Naive thymus-derived CD4-positive, alpha-beta T cell (primary cell): ENCODE results near the gene SLC12A3. TPM values are rescaled to one million over a fixed set of nuclear protein-coding genes. Genes with fewer than 3 reads are reported as not detected.

Experiments used
- ATAC-seq: fragments of 150-1000 bp; cut with Tn5 transposase; 2 replicates; pipeline ENCODE4 v1.10.0; 2021; ENCODE audit warnings: mild to moderate bottlenecking, moderate library complexity
- CTCF ChIA-PET: fragments of 350-600 bp; sonication (Branson Sonifier 250); formaldehyde crosslinking; loops from one replicate; lab custom pipeline; 2021; ENCODE audit warnings: antibody characterized with exemption; lab: Charles Lee
- POLR2A ChIA-PET: fragments of 350-600 bp; sonication (Branson Sonifier 250); formaldehyde crosslinking; loops from one replicate; lab custom pipeline; 2021; ENCODE audit warnings: antibody characterized with exemption, inconsistent platforms; lab: Charles Lee
- DNase-seq, 9 donors: peaks; one replicate each; pipeline versions ENCODE4 v3.0.0 to v3.0.0-alpha.2; 2020 to 2022; ENCODE audit warnings: mixed read lengths in 1 of 9
- H3K27ac ChIP-seq: one replicate; pipeline ENCODE4 v1.7.0; 2013; ENCODE audit warnings: mild to moderate bottlenecking, low read depth, low read length, moderate library complexity
- H3K27me3 ChIP-seq, 2 donors: one replicate each; pipeline ENCODE4 v1.7.0; 2013; ENCODE audit warnings: low read length in 2 of 2, mild to moderate bottlenecking in 2 of 2, moderate library complexity in 2 of 2; ENCODE audit not compliant: control insufficient read depth in 2 of 2, insufficient read depth in 2 of 2
- H3K36me3 ChIP-seq, 3 experiments: 1 replicate in 2 of 3; 2 replicates in 1 of 3; pipeline ENCODE4 v1.7.0; 2013; ENCODE audit warnings: low read length in 3 of 3, mild to moderate bottlenecking in 3 of 3, moderate library complexity in 1 of 3; ENCODE audit not compliant: insufficient read depth in 3 of 3, control insufficient read depth in 2 of 3
- H3K4me1 ChIP-seq, 2 donors: one replicate each; pipeline ENCODE4 v1.7.0; 2013; ENCODE audit warnings: low read length in 2 of 2, mild to moderate bottlenecking in 2 of 2, moderate library complexity in 1 of 2; ENCODE audit not compliant: control insufficient read depth in 2 of 2, insufficient read depth in 2 of 2
- H3K4me3 ChIP-seq: 2 replicates; pipeline ENCODE4 v1.7.0; 2013; ENCODE audit warnings: mild to moderate bottlenecking, low read length
- H3K9me3 ChIP-seq, 3 experiments: 1 replicate in 2 of 3; 2 replicates in 1 of 3; pipeline ENCODE4 v1.7.0; 2013; ENCODE audit warnings: low read length in 3 of 3; ENCODE audit not compliant: control insufficient read depth in 2 of 3
- H3K27ac Mint-ChIP-seq, 9 donors: one replicate each; pipeline ENCODE4 v1.8.0; 2020 to 2022; ENCODE audit warnings: mixed read lengths in 9 of 9, mild to moderate bottlenecking in 8 of 9, moderate library complexity in 5 of 9, inconsistent platforms in 2 of 9
- H3K27me3 Mint-ChIP-seq, 5 donors: one replicate each; pipeline ENCODE4 v1.8.0; 2021 to 2022; ENCODE audit warnings: mixed read lengths in 5 of 5, mild to moderate bottlenecking in 1 of 5
- H3K36me3 Mint-ChIP-seq, 5 donors: one replicate each; pipeline ENCODE4 v1.8.0; 2020 to 2022; ENCODE audit warnings: mixed read lengths in 5 of 5, mild to moderate bottlenecking in 3 of 5, inconsistent platforms in 1 of 5
- H3K4me1 Mint-ChIP-seq, 7 donors: one replicate each; pipeline ENCODE4 v1.8.0; 2020 to 2022; ENCODE audit warnings: mixed read lengths in 7 of 7, mild to moderate bottlenecking in 3 of 7, inconsistent platforms in 1 of 7
- H3K4me3 Mint-ChIP-seq, 10 donors: one replicate each; pipeline ENCODE4 v1.8.0; 2020 to 2022; ENCODE audit warnings: mild to moderate bottlenecking in 10 of 10, mixed read lengths in 10 of 10, moderate library complexity in 6 of 10, inconsistent platforms in 2 of 10
- H3K9me3 Mint-ChIP-seq, 11 donors: one replicate each; pipeline ENCODE4 v1.8.0; 2020 to 2022; ENCODE audit warnings: mixed read lengths in 11 of 11, mild to moderate bottlenecking in 4 of 11, inconsistent platforms in 1 of 11, moderate library complexity in 1 of 11
- intact Hi-C, 2 donors: fragments of 100-400 bp; cut with micrococcal nuclease; formaldehyde crosslinking; loops; one replicate each; pipeline ENCODE4 v1.15.1; 2023
- polyA plus RNA-seq, 2 donors: library from polyadenylated mRNA; unstranded; fragments of 300-500 nt; fragmentation: Illumina TruSeq; gene quantifications; one replicate each; pipeline ENCODE4 v1.2.3, GENCODE V29; 2021
- total RNA-seq, 6 experiments: library from RNA in 5 of 6; stranded (reverse) in 5 of 6; gene quantifications; 1 replicate in 5 of 6; 2 replicates in 1 of 6; pipeline ENCODE4 v1.2.3 and lab custom pipeline; 2021 to 2026

The SLC12A3 gene
- total and polyA plus RNA-seq, 7 experiments from 2014 or later: 0.08 to 0.49 TPM; not detected in 5

DNA sequence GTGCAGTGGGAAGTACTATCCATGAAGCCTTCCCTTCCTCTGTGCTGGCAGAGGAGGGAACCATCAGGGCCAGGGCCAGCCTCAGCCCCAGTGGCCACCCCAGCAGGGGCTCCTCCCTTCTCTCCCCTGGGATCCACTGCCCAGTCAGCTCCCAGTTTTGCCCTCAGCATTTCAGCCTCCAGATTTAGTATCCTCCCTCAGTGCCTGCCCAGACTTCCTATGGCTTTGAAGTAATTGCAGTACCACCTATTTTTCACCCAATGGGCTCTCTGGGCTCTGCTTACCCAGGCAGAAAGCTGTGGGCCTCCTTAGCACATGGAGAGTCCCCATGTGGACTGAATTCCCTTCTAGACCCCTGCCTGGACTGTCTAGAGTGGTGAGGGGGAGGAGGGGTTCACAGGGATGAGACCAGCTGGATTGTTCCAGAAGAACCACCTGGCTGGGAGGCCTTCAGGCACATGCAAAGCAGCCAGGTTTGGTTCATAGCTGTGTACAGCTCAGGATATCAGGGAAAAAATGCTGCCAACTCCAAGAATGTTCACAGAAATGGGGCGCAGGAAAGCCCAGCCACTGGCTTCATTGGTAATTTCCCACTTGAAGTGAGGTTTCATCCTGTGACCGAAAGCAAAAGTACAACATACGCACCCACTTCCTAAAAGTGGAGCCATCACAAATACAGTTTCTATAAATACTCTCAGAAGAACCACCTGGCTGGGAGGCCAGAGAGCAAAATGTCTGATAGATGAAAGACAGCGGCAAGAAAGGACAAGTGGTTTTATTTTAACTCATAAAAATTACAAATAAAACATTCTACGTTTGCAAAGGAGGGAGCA, 51.8 kb downstream of the SLC12A3 start:
- Mint-ChIP-seq H3K36me3 (peaks cover 0 to 9% (median 0%) of the 10 kb centered on the region in 5 donors), H3K27ac (peak overlapping the region; percentile 11 to 88 (median 74)), H3K4me3 (peak overlapping the region in 9 of 10 donors; percentile 34 to 74 (median 45)), H3K27me3 (peaks cover 0 to 17% (median 0%) of the 10 kb centered on the region in 5 donors), H3K4me1 (peaks cover 18 to 51% (median 20%) of the 10 kb centered on the region in 7 donors), H3K9me3 (peaks cover 0 to 1% (median 0%) of the 10 kb centered on the region in 11 donors)
- ATAC-seq: peak; percentile 79
- H3K27me3 ChIP-seq: no peaks in the 10 kb centered on the region
- H3K36me3 ChIP-seq: no peaks in the 10 kb centered on the region
- H3K27ac ChIP-seq: peak overlapping the region; percentile 31
- H3K4me3 ChIP-seq: peak overlapping the region; percentile 15
- POLR2A ChIA-PET: interaction anchor here (6.3 kb wide), 1 partner anchor 14 kb away, joined by 38 read pairs; the partner anchor contains the start of gene HERPUD1
- intact Hi-C loops: loop anchor here in 1 of 2 donors (1.0 kb wide), 1 partner anchor 15 kb away; no protein-coding TSS in a partner anchor
- CTCF ChIA-PET: no interaction called here
- H3K4me1 ChIP-seq: peaks cover 14 to 15% of the 10 kb centered on the region in 2 donors
- no peaks in the 10 kb centered on the region for H3K9me3 ChIP-seq
- DNase-seq: peak in 4 of 9 donors; percentile 18 to 39 (median 25)

DNA sequence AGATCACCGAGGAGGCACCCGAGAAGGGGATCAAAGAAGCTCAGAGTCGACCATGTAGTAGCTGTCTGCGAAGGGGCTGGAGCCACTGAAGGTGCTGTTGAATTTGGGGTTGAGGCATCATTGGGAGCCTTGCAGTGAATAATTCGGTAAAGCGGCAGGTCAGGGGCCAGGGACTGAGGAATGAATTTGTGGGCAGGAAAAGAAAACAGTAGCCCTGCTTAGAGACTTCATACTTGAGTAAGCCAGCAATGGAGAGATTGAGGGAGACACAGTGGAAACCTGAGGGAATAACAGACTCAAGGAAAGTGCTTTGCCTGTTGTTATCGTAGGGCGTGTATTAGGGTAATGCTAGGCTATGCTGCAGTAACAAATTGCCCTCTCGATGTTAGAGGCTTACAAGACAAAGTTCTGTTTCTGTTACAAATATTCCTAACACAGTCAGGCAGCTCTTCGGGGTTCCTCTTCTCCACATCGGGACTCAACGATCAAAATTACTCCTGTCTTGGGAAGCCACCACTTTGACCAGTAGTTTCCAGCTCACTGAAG, 53.5 kb downstream of the SLC12A3 start:
- no peak for ATAC-seq
- H3K4me3 Mint-ChIP-seq: no peak overlapping the region

DNA sequence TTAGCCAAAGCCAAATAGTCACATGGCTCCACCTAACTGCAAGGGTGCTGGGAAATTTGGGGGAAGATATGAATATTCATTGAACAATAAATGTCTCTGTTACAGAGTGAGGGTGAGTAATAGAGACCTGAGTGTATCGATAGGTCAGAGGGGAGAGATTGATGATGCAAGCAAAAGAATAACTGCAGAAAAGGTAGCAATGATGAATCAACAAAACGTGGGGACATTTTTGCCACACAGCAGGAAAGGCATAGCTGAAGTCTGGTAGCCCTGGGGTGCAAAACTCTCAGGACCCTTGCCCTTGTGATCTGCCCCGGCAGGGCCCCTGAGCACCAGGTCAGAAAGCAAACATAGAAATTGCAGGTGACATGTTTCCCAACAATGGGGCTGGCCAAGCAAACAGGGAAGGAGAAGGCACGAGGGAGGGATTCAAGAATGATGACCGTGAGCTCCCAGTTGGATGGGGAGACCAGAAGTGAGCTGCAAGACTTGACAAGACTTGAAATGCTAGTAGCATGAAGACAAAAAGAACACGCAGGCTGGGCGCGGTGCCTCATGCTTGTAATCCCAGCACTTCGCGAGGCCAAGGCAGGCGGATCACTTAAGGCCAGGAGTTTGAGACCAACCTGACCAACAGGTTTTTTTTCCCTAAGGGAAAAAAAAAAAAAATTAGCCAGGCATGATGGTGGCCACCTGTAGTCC, 54.2 kb downstream of the SLC12A3 start:
- ChIA-PET CTCF (no interaction called here), POLR2A (interaction anchor here (6.3 kb wide), 1 partner anchor 11 kb away, joined by 38 read pairs; the partner anchor contains the start of gene HERPUD1)
- Histone ChIP-seq H3K9me3 (no peaks in the 10 kb centered on the region), H3K27me3 (no peaks in the 10 kb centered on the region), H3K4me1 (peaks cover 14 to 15% of the 10 kb centered on the region in 2 donors), H3K27ac (no peak overlapping the region), H3K4me3 (no peak overlapping the region), H3K36me3 (no peaks in the 10 kb centered on the region)
- Mint-ChIP-seq H3K9me3 (peaks cover 0 to 1% (median 0%) of the 10 kb centered on the region in 11 donors), H3K27me3 (peaks cover 0 to 6% (median 0%) of the 10 kb centered on the region in 5 donors), H3K4me3 (no peak overlapping the region), H3K36me3 (peaks cover 0 to 9% (median 0%) of the 10 kb centered on the region in 5 donors), H3K4me1 (peaks cover 14 to 41% (median 19%) of the 10 kb centered on the region in 7 donors), H3K27ac (no peak overlapping the region)
- ATAC-seq (no peak), DNase-seq (no peak)
- intact Hi-C loops: no loop called here

More for the DNA sequence above, 53.5 kb downstream of the SLC12A3 start:
- H3K4me3 ChIP-seq: no peak overlapping the region
- CTCF ChIA-PET: no interaction called here
- H3K36me3 ChIP-seq: no peaks in the 10 kb centered on the region
- H3K4me1 Mint-ChIP-seq: peaks cover 15 to 41% (median 19%) of the 10 kb centered on the region in 7 donors
- peaks cover 14 to 15% of the 10 kb centered on the region in 2 donors for H3K4me1 ChIP-seq
- H3K9me3 Mint-ChIP-seq: peaks cover 0 to 1% (median 0%) of the 10 kb centered on the region in 11 donors
- H3K27ac Mint-ChIP-seq: peak overlapping the region in 1 of 9 donors; percentile 19
- H3K27me3 Mint-ChIP-seq: peaks cover 0 to 9% (median 0%) of the 10 kb centered on the region in 5 donors
- H3K27me3 ChIP-seq: no peaks in the 10 kb centered on the region
- DNase-seq: no peak
- intact Hi-C loops: no loop called here
- peaks cover 0 to 9% (median 0%) of the 10 kb centered on the region in 5 donors for H3K36me3 Mint-ChIP-seq
- no peaks in the 10 kb centered on the region for H3K9me3 ChIP-seq
- POLR2A ChIA-PET: interaction anchor here (6.3 kb wide), 1 partner anchor 12 kb away, joined by 38 read pairs; the partner anchor contains the start of gene HERPUD1
- H3K27ac ChIP-seq: no peak overlapping the region

DNA sequence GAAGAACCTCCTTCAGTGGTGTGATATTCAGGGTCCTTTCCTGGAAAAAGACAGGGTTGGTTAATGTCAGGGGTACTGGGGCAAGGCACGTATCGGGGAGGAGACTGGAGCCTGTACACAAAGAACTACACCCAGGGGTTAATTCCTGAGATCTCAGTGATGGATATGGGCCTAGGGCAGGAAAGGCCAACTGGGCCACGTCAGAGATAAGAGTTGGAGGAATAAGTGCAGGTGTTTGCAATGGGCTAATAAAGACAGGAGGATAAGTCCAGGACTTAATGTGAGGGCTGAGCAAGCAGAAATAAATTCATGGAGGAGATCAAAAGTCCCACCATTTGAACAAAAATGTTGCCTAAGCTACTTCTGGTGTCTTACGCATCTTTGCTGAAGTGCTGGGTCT, 56.6 kb downstream of the SLC12A3 start:
- intact Hi-C loops: no loop called here
- ChIA-PET CTCF (no interaction called here), POLR2A (interaction anchor here (6.3 kb wide), 1 partner anchor 9 kb away, joined by 38 read pairs; the partner anchor contains the start of gene HERPUD1)
- H3K27me3 ChIP-seq: no peaks in the 10 kb centered on the region
- H3K4me1 Mint-ChIP-seq: peaks cover 17 to 41% (median 20%) of the 10 kb centered on the region in 7 donors
- ATAC-seq: no peak
- H3K9me3 Mint-ChIP-seq: no peaks in the 10 kb centered on the region
- H3K36me3 Mint-ChIP-seq: peaks cover 0 to 9% (median 0%) of the 10 kb centered on the region in 5 donors
- H3K9me3 ChIP-seq: no peaks in the 10 kb centered on the region
- H3K27me3 Mint-ChIP-seq: no peaks in the 10 kb centered on the region
- H3K36me3 ChIP-seq: no peaks in the 10 kb centered on the region
- peak overlapping the region in 1 of 9 donors; percentile 20 for H3K27ac Mint-ChIP-seq
- no peak overlapping the region for H3K27ac ChIP-seq
- H3K4me3 Mint-ChIP-seq: no peak overlapping the region
- peaks cover 10 to 14% of the 10 kb centered on the region in 2 donors for H3K4me1 ChIP-seq
- no peak for DNase-seq
- no peak overlapping the region for H3K4me3 ChIP-seq

DNA sequence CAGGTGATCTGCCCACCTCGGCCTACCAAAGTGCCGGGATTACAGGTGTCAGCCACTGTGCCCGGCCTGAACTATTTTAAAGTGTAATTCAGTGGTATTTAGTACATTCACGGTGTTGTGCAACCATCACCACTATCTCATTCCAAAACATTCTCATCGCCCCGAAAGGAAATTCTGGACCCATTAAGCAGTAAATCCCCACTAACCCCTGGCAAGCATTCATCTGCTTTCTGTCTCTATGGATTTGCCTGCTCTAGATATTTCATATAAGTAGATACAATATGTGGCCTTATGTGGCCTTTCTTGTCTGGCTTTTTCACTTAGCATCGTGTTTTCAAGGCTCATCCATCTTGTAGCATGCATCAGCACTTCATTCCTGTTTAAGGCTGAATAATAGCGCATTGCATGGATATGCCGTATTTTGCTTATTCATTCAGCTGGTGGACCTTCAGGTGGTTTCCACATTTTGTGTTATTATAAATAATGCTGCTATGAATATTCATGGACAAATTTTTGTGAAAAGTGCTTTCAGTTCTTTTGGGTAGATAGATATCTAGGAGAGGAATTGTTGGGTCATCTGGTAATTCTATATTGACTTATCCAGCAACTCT, 58.6 kb downstream of the SLC12A3 start:
- peaks cover 0 to 5% of the 10 kb centered on the region in 2 donors for H3K4me1 ChIP-seq
- CTCF ChIA-PET: interaction anchor here (0.6 kb wide), 1 partner anchor 40 kb away, joined by 4 read pairs; no protein-coding TSS in a partner anchor
- H3K27me3 ChIP-seq: no peaks in the 10 kb centered on the region
- Mint-ChIP-seq H3K27me3 (no peaks in the 10 kb centered on the region), H3K27ac (peak overlapping the region in 1 of 9 donors; percentile 32), H3K4me1 (peaks cover 0 to 24% (median 9%) of the 10 kb centered on the region in 7 donors), H3K4me3 (no peak overlapping the region), H3K9me3 (no peaks in the 10 kb centered on the region), H3K36me3 (peaks cover 0 to 1% (median 0%) of the 10 kb centered on the region in 5 donors)
- intact Hi-C loops: no loop called here
- no peak overlapping the region for H3K27ac ChIP-seq
- H3K36me3 ChIP-seq: no peaks in the 10 kb centered on the region
- no peaks in the 10 kb centered on the region for H3K9me3 ChIP-seq
- DNase-seq (no peak), ATAC-seq (no peak)
- POLR2A ChIA-PET: interaction anchor here (0.6 kb wide), 1 partner anchor 309 kb away, joined by 3 read pairs; no protein-coding TSS in a partner anchor
- no peak overlapping the region for H3K4me3 ChIP-seq
